ENCODE results near the gene CPSF7.
"Not testable (repeated sequence)": the region's sequence is repeated elsewhere in the genome, so short reads cannot be mapped to it uniquely, and the experiment has no call there.

The CPSF7 gene

GRCh38 chr11:61445516-61445915, 15.7 kb upstream of the CPSF7 start:
- POLR2A ChIA-PET: interaction anchor here (1.0 to 2.3 kb wide), 2 partner anchors 16 to 71 kb away, joined by 3 to 12 read pairs; partner anchors contain the start of genes CPSF7 and SDHAF2
- 92% methylated on average over 4 of the region's 4 CpGs for WGBS (ENCODE audit: insufficient coverage)
- H3K36me3 ChIP-seq (ENCODE audit: control insufficient read depth in 4 of 4, insufficient read depth in 4 of 4, low read length in 3 of 4): peaks cover 27 to 83% (median 65%) of the 10 kb centered on the region in 4 experiments

GRCh38 chr11:61442616-61443015, 12.8 kb upstream of the CPSF7 start:
- CTCF ChIA-PET: interaction anchor here (3.0 kb wide), 1 partner anchor 14 kb away, joined by 8 read pairs; no protein-coding TSS in a partner anchor
- peaks cover 0 to 4% (median 2%) of the 10 kb centered on the region in 4 experiments for H3K4me1 ChIP-seq (ENCODE audit: control extremely low read depth in 1 of 4, control insufficient read depth in 4 of 4, insufficient read depth in 4 of 4, low read length in 3 of 4)
- 98% methylated on average over 6 of the region's 6 CpGs for WGBS (ENCODE audit: insufficient coverage)
- no peaks in the 10 kb centered on the region for H3K27me3 ChIP-seq (replicated peaks in 2 of 5; ENCODE audit: control insufficient read depth in 4 of 5, insufficient read depth in 5 of 5, low read length in 4 of 5)
- POLR2A ChIA-PET: no interaction called here
- H3K4me3 ChIP-seq (ENCODE audit: control insufficient read depth in 1 of 7, extremely low read depth in 1 of 7, insufficient read depth in 4 of 7, low read depth in 2 of 7, low read length in 6 of 7): no peak overlapping the region
- H3K36me3 ChIP-seq (ENCODE audit: control insufficient read depth in 4 of 4, insufficient read depth in 4 of 4, low read length in 3 of 4): peaks cover 35 to 87% (median 64%) of the 10 kb centered on the region in 4 experiments
- DNase-seq: no peak
- no peak overlapping the region for H3K27ac ChIP-seq (ENCODE audit: insufficient read depth in 1 of 2, low read depth in 1 of 2, low read length in 2 of 2, poor library complexity in 1 of 2, severe bottlenecking in 2 of 2)
- H3K9me3 ChIP-seq (ENCODE audit: control extremely low read depth in 1 of 5, control insufficient read depth in 4 of 5, insufficient read depth in 2 of 5, low read depth in 1 of 5, low read length in 4 of 5): peaks cover 0 to 1% (median 0%) of the 10 kb centered on the region in 5 experiments

More at GRCh38 chr11:61445516-61445915, 15.7 kb upstream of the CPSF7 start:
- H3K4me1 ChIP-seq (ENCODE audit: control extremely low read depth in 1 of 4, control insufficient read depth in 4 of 4, insufficient read depth in 4 of 4, low read length in 3 of 4): peaks cover 0 to 4% (median 2%) of the 10 kb centered on the region in 4 experiments
- CTCF ChIA-PET: interaction anchor here (0.7 to 10.9 kb wide), 14 partner anchors 9 to 237 kb away, joined by 3 to 149 read pairs (median 6); partner anchors contain the start of genes CPSF7 and SDHAF2
- no peak overlapping the region for H3K27ac ChIP-seq (ENCODE audit: insufficient read depth in 1 of 2, low read depth in 1 of 2, low read length in 2 of 2, poor library complexity in 1 of 2, severe bottlenecking in 2 of 2)
- DNase-seq: no peak
- H3K9me3 ChIP-seq (ENCODE audit: control extremely low read depth in 1 of 5, control insufficient read depth in 4 of 5, insufficient read depth in 2 of 5, low read depth in 1 of 5, low read length in 4 of 5): peaks cover 0 to 1% (median 0%) of the 10 kb centered on the region in 5 experiments
- no peaks in the 10 kb centered on the region for H3K27me3 ChIP-seq (replicated peaks in 2 of 5; ENCODE audit: control insufficient read depth in 4 of 5, insufficient read depth in 5 of 5, low read length in 4 of 5)
- H3K4me3 ChIP-seq (ENCODE audit: control insufficient read depth in 1 of 7, extremely low read depth in 1 of 7, insufficient read depth in 4 of 7, low read depth in 2 of 7, low read length in 6 of 7): no peak overlapping the region

DNA sequence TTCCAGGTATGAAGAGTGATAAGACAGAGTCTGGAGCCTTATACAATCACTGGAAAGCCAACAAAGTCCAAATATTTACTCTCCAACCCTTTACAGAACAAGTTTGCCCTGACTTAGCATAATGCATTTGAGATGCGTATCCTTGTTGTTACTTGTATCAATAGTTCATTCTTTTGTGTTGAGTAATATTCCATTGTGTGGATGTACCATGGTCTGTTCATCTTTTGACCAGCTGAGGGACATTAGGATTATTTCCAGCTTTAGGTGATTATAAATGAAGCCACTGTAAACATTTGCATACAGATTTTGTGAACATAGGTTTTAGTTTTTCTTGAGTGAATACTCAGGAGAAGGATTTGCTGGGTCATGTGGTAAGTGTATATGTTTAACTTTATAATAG, 9.8 kb upstream of the CPSF7 start:
- Histone ChIP-seq H3K27ac (ENCODE audit: insufficient read depth in 1 of 2, low read depth in 1 of 2, low read length in 2 of 2, poor library complexity in 1 of 2, severe bottlenecking in 2 of 2) (no peak overlapping the region), H3K27me3 (replicated peaks in 2 of 5; ENCODE audit: control insufficient read depth in 4 of 5, insufficient read depth in 5 of 5, low read length in 4 of 5) (no peaks in the 10 kb centered on the region), H3K4me1 (ENCODE audit: control extremely low read depth in 1 of 4, control insufficient read depth in 4 of 4, insufficient read depth in 4 of 4, low read length in 3 of 4) (peaks cover 0 to 4% (median 0%) of the 10 kb centered on the region in 4 experiments), H3K9me3 (ENCODE audit: control extremely low read depth in 1 of 5, control insufficient read depth in 4 of 5, insufficient read depth in 2 of 5, low read depth in 1 of 5, low read length in 4 of 5) (peaks cover 0 to 1% (median 0%) of the 10 kb centered on the region in 5 experiments), H3K4me3 (ENCODE audit: control insufficient read depth in 1 of 7, extremely low read depth in 1 of 7, insufficient read depth in 4 of 7, low read depth in 2 of 7, low read length in 6 of 7) (no peak overlapping the region), H3K36me3 (ENCODE audit: control insufficient read depth in 4 of 4, insufficient read depth in 4 of 4, low read length in 3 of 4) (peaks cover 30 to 71% (median 57%) of the 10 kb centered on the region in 4 experiments)
- DNase-seq: no peak
- 100% methylated on average over 1 of the region's 1 CpG for WGBS (ENCODE audit: insufficient coverage)
- ChIA-PET CTCF (interaction anchor here (1.0 to 7.1 kb wide), 4 partner anchors 9 to 193 kb away, joined by 3 to 105 read pairs (median 4); no protein-coding TSS in a partner anchor), POLR2A (no interaction called here)

DNA sequence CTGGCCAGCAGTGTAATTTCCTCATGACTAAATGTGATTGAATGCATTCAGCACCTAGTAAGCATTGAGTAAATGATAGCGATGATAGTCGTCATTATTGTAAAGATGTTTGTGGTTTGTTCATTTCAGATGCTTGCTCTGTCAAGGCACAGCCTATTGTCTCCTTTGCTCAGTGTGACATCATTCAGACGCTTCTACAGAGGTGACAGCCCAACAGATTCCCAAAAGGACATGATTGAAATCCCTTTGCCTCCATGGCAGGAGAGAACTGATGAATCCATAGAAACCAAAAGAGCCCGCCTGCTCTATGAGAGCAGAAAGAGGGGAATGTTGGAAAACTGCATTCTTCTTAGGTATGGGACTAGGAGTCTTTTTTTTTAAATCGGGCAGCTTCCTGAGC, 7.7 kb upstream of the CPSF7 start:
- CTCF ChIA-PET: interaction anchor here (7.1 kb wide), 1 partner anchor 11 kb away, joined by 105 read pairs; no protein-coding TSS in a partner anchor
- peaks cover 30 to 56% (median 44%) of the 10 kb centered on the region in 4 experiments for H3K36me3 ChIP-seq (ENCODE audit: control insufficient read depth in 4 of 4, insufficient read depth in 4 of 4, low read length in 3 of 4)

GRCh38 chr11:61430839-61431238, 1.1 kb upstream of the CPSF7 start:
- not testable (repeated sequence) for DNase-seq; H3K27me3 ChIP-seq (replicated peaks in 2 of 5; ENCODE audit: control insufficient read depth in 4 of 5, insufficient read depth in 5 of 5, low read length in 4 of 5); H3K9me3 ChIP-seq (ENCODE audit: control extremely low read depth in 1 of 5, control insufficient read depth in 4 of 5, insufficient read depth in 2 of 5, low read depth in 1 of 5, low read length in 4 of 5)
- WGBS (ENCODE audit: insufficient coverage): 100% methylated on average over 2 of the region's 10 CpGs
- H3K4me3 ChIP-seq (ENCODE audit: control insufficient read depth in 1 of 7, extremely low read depth in 1 of 7, insufficient read depth in 4 of 7, low read depth in 2 of 7, low read length in 6 of 7): peak overlapping the region in 6 of 7 experiments; percentile 75 to 100 (median 94)
- H3K4me1 ChIP-seq (ENCODE audit: control extremely low read depth in 1 of 4, control insufficient read depth in 4 of 4, insufficient read depth in 4 of 4, low read length in 3 of 4): peaks cover 10 to 28% (median 20%) of the 10 kb centered on the region in 4 experiments
- H3K36me3 ChIP-seq (ENCODE audit: control insufficient read depth in 4 of 4, insufficient read depth in 4 of 4, low read length in 3 of 4): peaks cover 6 to 33% (median 16%) of the 10 kb centered on the region in 4 experiments
- H3K27ac ChIP-seq (ENCODE audit: insufficient read depth in 1 of 2, low read depth in 1 of 2, low read length in 2 of 2, poor library complexity in 1 of 2, severe bottlenecking in 2 of 2): peak overlapping the region; percentile 97 to 98
- ChIA-PET CTCF (interaction anchor here (0.6 to 3.5 kb wide), 5 partner anchors 13 to 77 kb away, joined by 3 to 17 read pairs (median 3); no protein-coding TSS in a partner anchor), POLR2A (interaction anchor here (0.7 to 2.1 kb wide), 4 partner anchors 10 to 370 kb away, joined by 3 to 12 read pairs (median 8); no protein-coding TSS in a partner anchor)

More for the DNA sequence above, 7.7 kb upstream of the CPSF7 start:
- H3K4me1 ChIP-seq (ENCODE audit: control extremely low read depth in 1 of 4, control insufficient read depth in 4 of 4, insufficient read depth in 4 of 4, low read length in 3 of 4): peaks cover 0 to 4% (median under 1%) of the 10 kb centered on the region in 4 experiments
- H3K4me3 ChIP-seq (ENCODE audit: control insufficient read depth in 1 of 7, extremely low read depth in 1 of 7, insufficient read depth in 4 of 7, low read depth in 2 of 7, low read length in 6 of 7): no peak overlapping the region
- H3K27me3 ChIP-seq (replicated peaks in 2 of 5; ENCODE audit: control insufficient read depth in 4 of 5, insufficient read depth in 5 of 5, low read length in 4 of 5): no peaks in the 10 kb centered on the region
- no peak overlapping the region for H3K27ac ChIP-seq (ENCODE audit: insufficient read depth in 1 of 2, low read depth in 1 of 2, low read length in 2 of 2, poor library complexity in 1 of 2, severe bottlenecking in 2 of 2)
- WGBS (ENCODE audit: insufficient coverage): 100% methylated on average over 4 of the region's 5 CpGs
- DNase-seq: no peak
- POLR2A ChIA-PET: no interaction called here
- no peaks in the 10 kb centered on the region for H3K9me3 ChIP-seq (ENCODE audit: control extremely low read depth in 1 of 5, control insufficient read depth in 4 of 5, insufficient read depth in 2 of 5, low read depth in 1 of 5, low read length in 4 of 5)

DNA sequence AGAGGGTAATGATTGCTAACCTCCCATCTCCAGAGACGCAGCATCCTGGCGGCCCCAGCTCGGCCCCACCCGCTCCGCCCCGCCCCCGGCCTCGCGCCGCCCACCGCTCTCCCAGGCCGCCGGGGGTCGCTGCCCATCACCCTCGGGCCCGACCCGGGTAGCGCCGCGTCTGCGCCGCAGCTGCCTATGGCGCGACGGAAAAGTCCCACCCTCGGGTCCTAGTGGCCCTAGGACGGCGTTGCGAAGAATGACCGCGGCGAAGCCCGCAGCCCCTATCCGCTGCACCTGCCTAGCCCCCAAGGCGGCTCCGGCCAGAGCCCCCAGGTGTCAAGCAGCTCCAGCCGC, 457 bp downstream of the CPSF7 start:
- POLR2A ChIA-PET: interaction anchor here (0.5 to 2.1 kb wide), 10 partner anchors 9 to 341 kb away, joined by 3 to 12 read pairs (median 3); partner anchors contain the start of gene SYT7
- peak overlapping the region; percentile 97 to 98 for H3K27ac ChIP-seq (ENCODE audit: insufficient read depth in 1 of 2, low read depth in 1 of 2, low read length in 2 of 2, poor library complexity in 1 of 2, severe bottlenecking in 2 of 2)
- peak overlapping the region; percentile 49 to 100 (median 88) for H3K4me3 ChIP-seq (ENCODE audit: control insufficient read depth in 1 of 7, extremely low read depth in 1 of 7, insufficient read depth in 4 of 7, low read depth in 2 of 7, low read length in 6 of 7)
- WGBS (ENCODE audit: insufficient coverage): 0% methylated on average over 37 of the region's 37 CpGs
- no peaks in the 10 kb centered on the region for H3K9me3 ChIP-seq (ENCODE audit: control extremely low read depth in 1 of 5, control insufficient read depth in 4 of 5, insufficient read depth in 2 of 5, low read depth in 1 of 5, low read length in 4 of 5)
- H3K36me3 ChIP-seq (ENCODE audit: control insufficient read depth in 4 of 4, insufficient read depth in 4 of 4, low read length in 3 of 4): peaks cover 6 to 47% (median 25%) of the 10 kb centered on the region in 4 experiments
- peak; percentile 81 to 88 (median 86) for DNase-seq
- CTCF ChIA-PET: interaction anchor here (0.9 to 3.5 kb wide), 10 partner anchors 9 to 88 kb away, joined by 3 to 17 read pairs (median 6); no protein-coding TSS in a partner anchor
- no peaks in the 10 kb centered on the region for H3K27me3 ChIP-seq (replicated peaks in 2 of 5; ENCODE audit: control insufficient read depth in 4 of 5, insufficient read depth in 5 of 5, low read length in 4 of 5)
- peaks cover 10 to 28% (median 19%) of the 10 kb centered on the region in 4 experiments for H3K4me1 ChIP-seq (ENCODE audit: control extremely low read depth in 1 of 4, control insufficient read depth in 4 of 4, insufficient read depth in 4 of 4, low read length in 3 of 4)
